IMR-90 (cell line): ENCODE measurements around the gene CDK5R2. TPM values are rescaled to one million over a fixed set of nuclear protein-coding genes. Genes with fewer than 3 reads are reported as not detected.

Experiments
- ATAC-seq: fragments of 200-7000 bp; cut with Tn5 transposase; 2 replicates; pipeline ENCODE4 v1.9.1; 2020; ENCODE audit warnings: low read depth, mild to moderate bottlenecking, moderate library complexity
- BruUV-seq: library from RNA; stranded (reverse); fragments of 400-500 nt; replicated peaks from 2 replicates; lab custom pipeline; 2021; lab: Mats Ljungman, UMichigan
- CTCF ChIA-PET: fragments of 300-600 bp; formaldehyde crosslinking; extraction: SDS; loops from one replicate; lab custom pipeline; 2021; ENCODE audit warnings: antibody characterized with exemption; lab: Yijun Ruan, JAX
- POLR2A ChIA-PET: fragments of 300-600 bp; sonication (Branson Sonifier 250); formaldehyde crosslinking; loops from one replicate; lab custom pipeline; 2022; ENCODE audit warnings: antibody characterized with exemption; ENCODE audit not compliant: unreplicated experiment; lab: Charles Lee
- DNase-seq: peaks from one replicate; pipeline ENCODE4 v3.0.0; 2013
- H2AFZ ChIP-seq: replicated peaks from 2 replicates; pipeline ENCODE3; 2013; ENCODE audit warnings: low read length, mild to moderate bottlenecking; ENCODE audit not compliant: poor library complexity
- H2AK5ac ChIP-seq: 2 replicates; pipeline ENCODE4 v1.6.1; 2013; ENCODE audit warnings: low read depth, low read length, inconsistent platforms
- H2AK9ac ChIP-seq: replicated peaks from 2 replicates; pipeline ENCODE3; 2013; ENCODE audit warnings: mild to moderate bottlenecking, low read depth, low read length, moderate library complexity; ENCODE audit not compliant: poor library complexity
- H2BK120ac ChIP-seq: 2 replicates; pipeline ENCODE4 v1.6.1; 2013; ENCODE audit warnings: low read depth, low read length, inconsistent platforms
- H2BK15ac ChIP-seq: 3 replicates; pipeline ENCODE4 v1.6.1; 2013; ENCODE audit warnings: low read depth, low read length, inconsistent platforms
- H2BK20ac ChIP-seq: 2 replicates; pipeline ENCODE4 v1.6.1; 2013; ENCODE audit warnings: low read depth, mild to moderate bottlenecking, inconsistent platforms, low read length, moderate library complexity
- H2BK5ac ChIP-seq: 2 replicates; pipeline ENCODE4 v1.6.1; 2013; ENCODE audit warnings: mild to moderate bottlenecking, low read depth, low read length, inconsistent platforms; ENCODE audit not compliant: poor library complexity, severe bottlenecking
- H3K14ac ChIP-seq: replicated peaks from 2 replicates; pipeline ENCODE4 v1.6.1; 2013; ENCODE audit warnings: low read depth, low read length, inconsistent platforms
- H3K18ac ChIP-seq: 2 replicates; pipeline ENCODE4 v1.6.1; 2013; ENCODE audit warnings: low read depth, low read length, control low read depth
- H3K23ac ChIP-seq: 2 replicates; pipeline ENCODE4 v1.6.1; 2013; ENCODE audit warnings: low read depth, low read length, inconsistent platforms
- H3K27ac ChIP-seq: 2 replicates; pipeline ENCODE4 v1.5.1; 2013; ENCODE audit warnings: mild to moderate bottlenecking, control low read depth, low read length; ENCODE audit not compliant: insufficient read depth
- H3K27me3 ChIP-seq: 2 replicates; pipeline ENCODE4 v1.6.1; 2013; ENCODE audit warnings: low read length; ENCODE audit not compliant: control insufficient read depth, insufficient read depth
- H3K36me3 ChIP-seq: 2 replicates; pipeline ENCODE4 v1.6.1; 2013; ENCODE audit warnings: low read length, mixed read lengths; ENCODE audit not compliant: control insufficient read depth, insufficient read depth
- H3K4ac ChIP-seq: 2 replicates; pipeline ENCODE4 v1.6.1; 2013; ENCODE audit warnings: low read depth, low read length, inconsistent platforms
- H3K4me1 ChIP-seq: 2 replicates; pipeline ENCODE4 v1.6.1; 2013; ENCODE audit warnings: low read length, mixed read lengths; ENCODE audit not compliant: control insufficient read depth, insufficient read depth
- H3K4me2 ChIP-seq: 2 replicates; pipeline ENCODE4 v1.6.1; 2013; ENCODE audit warnings: low read depth, mild to moderate bottlenecking, control low read depth, low read length, moderate library complexity
- H3K4me3 ChIP-seq: 2 replicates; pipeline ENCODE4 v1.5.1; 2013; ENCODE audit warnings: low read depth, mild to moderate bottlenecking, control low read depth, low read length, moderate library complexity; ENCODE audit not compliant: insufficient read depth
- H3K56ac ChIP-seq: 2 replicates; pipeline ENCODE4 v1.6.1; 2013; ENCODE audit warnings: low read length, inconsistent platforms; ENCODE audit not compliant: insufficient read depth; ENCODE audit errors: extremely low read depth
- H3K79me1 ChIP-seq, 2 experiments: 2 replicates each; pipeline ENCODE4 v1.6.1; 2013; ENCODE audit warnings: low read length in 2 of 2, inconsistent platforms in 1 of 2, low read depth in 1 of 2
- H3K9ac ChIP-seq: 2 replicates; pipeline ENCODE4 v1.6.1; 2013; ENCODE audit warnings: low read depth, low read length, control low read depth
- H3K9me1 ChIP-seq: 2 replicates; pipeline ENCODE4 v1.6.1; 2013; ENCODE audit warnings: low read length, inconsistent platforms; ENCODE audit not compliant: insufficient read depth
- H3K9me3 ChIP-seq: 2 replicates; pipeline ENCODE4 v1.6.1; 2013; ENCODE audit warnings: low read length; ENCODE audit not compliant: control insufficient read depth, insufficient read depth
- H4K20me1 ChIP-seq: 2 replicates; pipeline ENCODE4 v1.6.1; 2013; ENCODE audit warnings: low read length, inconsistent platforms; ENCODE audit not compliant: insufficient read depth
- H4K5ac ChIP-seq: 2 replicates; pipeline ENCODE4 v1.6.1; 2013; ENCODE audit warnings: mild to moderate bottlenecking, low read depth, low read length, control low read depth
- H4K8ac ChIP-seq, 2 experiments: 2 replicates each; pipeline ENCODE4 v1.6.1; 2013; ENCODE audit warnings: low read depth in 2 of 2, low read length in 2 of 2, control low read depth in 1 of 2, inconsistent platforms in 1 of 2
- H4K91ac ChIP-seq: 2 replicates; pipeline ENCODE4 v1.6.1; 2013; ENCODE audit warnings: low read depth, low read length, inconsistent platforms; ENCODE audit not compliant: insufficient read depth
- BHLHE40 ChIP-seq: fragments of 150-350 bp; IDR thresholded peaks from 2 replicates; pipeline ENCODE4 v1.6.1; 2016; ENCODE audit warnings: mild to moderate bottlenecking, low read depth, low read length
- MXI1 ChIP-seq: IDR thresholded peaks from 2 replicates; pipeline ENCODE4 v1.6.1; 2012; ENCODE audit warnings: low read depth, mild to moderate bottlenecking, low read length, moderate library complexity, borderline replicate concordance
- POLR2A ChIP-seq: IDR thresholded peaks from 2 replicates; pipeline ENCODE4 v1.6.1; 2012; ENCODE audit warnings: mild to moderate bottlenecking, low read depth, low read length
- RAD21 ChIP-seq: IDR thresholded peaks from 2 replicates; pipeline ENCODE4 v1.6.1; 2012; ENCODE audit warnings: low read length, improper control_type of control experiment
- RCOR1 ChIP-seq: IDR thresholded peaks from 2 replicates; pipeline ENCODE4 v1.6.1; 2012; ENCODE audit warnings: mild to moderate bottlenecking, low read length, improper control_type of control experiment; ENCODE audit not compliant: insufficient replicate concordance
- RFX5 ChIP-seq: IDR thresholded peaks from 2 replicates; pipeline ENCODE4 v1.8.0; 2012; ENCODE audit warnings: low read depth, mild to moderate bottlenecking, low read length, moderate library complexity
- SMC3 ChIP-seq: fragments of 150-350 bp; IDR thresholded peaks from 2 replicates; pipeline ENCODE4 v1.6.1; 2016; ENCODE audit warnings: low read depth, mild to moderate bottlenecking, antibody characterized with exemption, low read length, moderate library complexity
- USF2 ChIP-seq: fragments of 150-350 bp; IDR thresholded peaks from 2 replicates; pipeline ENCODE4 v1.6.1; 2017; ENCODE audit warnings: mild to moderate bottlenecking, antibody characterized with exemption, low read length, low read depth
- WGBS, 2 experiments: methylation state at CpG; one replicate each; pipeline versions ENCODE4 v1.1.5 to v1.1.7; 2013; ENCODE audit warnings: missing lambda C conversion rate in 2 of 2; ENCODE audit not compliant: insufficient read length in 1 of 2; ENCODE audit errors: extremely low coverage in 2 of 2; 5-methylcytosine and 5-hydroxymethylcytosine counted together
- dilution Hi-C: fragments of 300-500 bp; cut with HindIII; formaldehyde crosslinking; loops from one replicate; pipeline ENCODE4 v1.14.3; 2018; ENCODE audit warnings: low sequenced_read_pairs; ENCODE audit not compliant: unreplicated experiment
- in situ Hi-C: fragments of 300-500 bp; cut with MboI; formaldehyde crosslinking; loops from 3 replicates; pipeline ENCODE4 v1.14.3; 2019; ENCODE audit warnings: low sequenced_read_pairs, inconsistent platforms, mixed read lengths
- intact Hi-C: fragments of 100-400 bp; cut with micrococcal nuclease; formaldehyde crosslinking; loops from 2 replicates; pipeline ENCODE4 v1.10.0; 2022
- polyA plus RNA-seq, 3 experiments: library from polyadenylated mRNA; depleted of rRNA; stranded (reverse); fragments of >200 nt; gene quantifications; 2 replicates each; pipeline ENCODE4 v1.2.3, GENCODE V29; 2012; ENCODE audit warnings: low replicate concordance in 1 of 3
- total RNA-seq: library from RNA; depleted of rRNA; stranded (reverse); fragments of >200 nt; gene quantifications from 2 replicates; pipeline ENCODE4 v1.2.3, GENCODE V29; 2012

The CDK5R2 gene
- total and polyA plus RNA-seq, 2 of the 4 experiments (the other 2 are of a cell fraction), result not detected

GRCh38 chr2:218953366-218953954 is 6.0 kb upstream of the CDK5R2 start:
- CTCF ChIA-PET, result interaction anchor here (1.0 kb wide), 1 partner anchor 27 kb away, joined by 4 read pairs; no protein-coding TSS in a partner anchor
- POLR2A ChIA-PET, result no interaction called here
- Histone ChIP-seq H3K9me3 (no peaks in the 10 kb centered on the region), H2AK9ac (no peak overlapping the region), H4K5ac (no peak overlapping the region), H2BK15ac (no peak overlapping the region), H3K18ac (no peak overlapping the region), H3K4me2 (no peak overlapping the region), H2BK120ac (no peak overlapping the region), H3K14ac (no peak overlapping the region), H2AK5ac (no peak overlapping the region), H3K27ac (no peak overlapping the region), H3K4me3 (no peak overlapping the region), H3K9ac (no peak overlapping the region), H3K36me3 (no peaks in the 10 kb centered on the region), H4K20me1 (no peaks in the 10 kb centered on the region; the same call in 1 of the 2 replicates), H3K79me1 (no peaks in the 10 kb centered on the region), H3K4me1 (no peaks in the 10 kb centered on the region), H3K27me3 (peaks cover 58% of the 10 kb centered on the region), H3K56ac (no peak overlapping the region), H2BK5ac (no peak overlapping the region), H3K9me1 (no peaks in the 10 kb centered on the region), H4K91ac (no peak overlapping the region), H2AFZ (no peak overlapping the region), H4K8ac (no peak overlapping the region), H3K4ac (no peak overlapping the region), H2BK20ac (no peak overlapping the region), H3K23ac (no peak overlapping the region)
- no peak for ATAC-seq
- intact Hi-C loops (no loop called here), in situ Hi-C loops (no loop called here), dilution Hi-C loops (no loop called here)
- TF ChIP-seq POLR2A (no peak), BHLHE40 (no peak), SMC3 (no peak), RCOR1 (no peak), RAD21 (no peak), RFX5 (no peak), MXI1 (no peak), USF2 (no peak)
- BruUV-seq, result no TSS peak
- 59% methylated on average over 13 of the region's 18 CpGs; no CpG with 5 or more reads in 1 of the 2 experiments for WGBS, 2 experiments
- no peak for DNase-seq
